ENCODE data around the gene SP100. TPM values are rescaled to one million over a fixed set of nuclear protein-coding genes. Genes with fewer than 3 reads are reported as not detected.

The SP100 gene
- total RNA-seq, 1 donor: 137 TPM

DNA sequence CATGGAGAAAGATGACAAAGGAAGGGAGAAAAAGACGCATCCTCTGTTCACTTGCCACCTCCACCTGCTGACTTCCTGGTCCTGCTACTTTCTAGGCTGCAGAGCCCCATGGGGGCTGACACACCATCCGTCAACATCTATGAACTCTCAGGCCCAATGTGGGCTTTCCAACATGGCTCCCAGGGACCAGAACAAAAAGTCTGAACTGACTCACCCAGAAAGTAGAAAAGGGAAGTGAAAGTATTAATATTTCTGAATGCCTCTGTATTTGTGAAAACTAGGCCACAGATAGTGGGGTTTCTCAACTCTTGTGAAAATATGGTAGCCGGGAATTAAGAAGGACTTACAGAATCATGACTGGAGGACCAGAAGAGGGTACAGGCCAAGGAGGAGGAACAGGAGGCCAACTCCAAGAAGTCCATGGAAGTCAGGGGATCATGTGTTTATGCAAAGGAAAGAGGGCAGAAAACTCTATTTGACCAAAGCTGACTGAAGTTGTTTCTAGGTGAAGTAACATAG lies 173.6 kb downstream of the SP100 start:
- Histone ChIP-seq H3K36me3 (ENCODE audit: insufficient read depth, low read length) (no peaks in the 10 kb centered on the region), H3K9me3 (ENCODE audit: low read depth, low read length) (no peaks in the 10 kb centered on the region), H3K4me1 (ENCODE audit: insufficient read depth, low read length) (peaks cover 3% of the 10 kb centered on the region), H4K20me1 (ENCODE audit: insufficient read depth, low read length) (no peaks in the 10 kb centered on the region), H2AFZ (ENCODE audit: low read length) (no peak overlapping the region), H3K4me3 (ENCODE audit: insufficient read depth, low read length) (no peak overlapping the region), H3K79me2 (ENCODE audit: insufficient read depth, low read length) (no peaks in the 10 kb centered on the region), H3K27me3 (ENCODE audit: insufficient read depth, low read length) (no peaks in the 10 kb centered on the region), H3K4me2 (ENCODE audit: insufficient read depth, low read length) (no peak overlapping the region), H3K27ac (ENCODE audit: low read depth, low read length) (no peak overlapping the region)
- TF ChIP-seq, protein P1, sequence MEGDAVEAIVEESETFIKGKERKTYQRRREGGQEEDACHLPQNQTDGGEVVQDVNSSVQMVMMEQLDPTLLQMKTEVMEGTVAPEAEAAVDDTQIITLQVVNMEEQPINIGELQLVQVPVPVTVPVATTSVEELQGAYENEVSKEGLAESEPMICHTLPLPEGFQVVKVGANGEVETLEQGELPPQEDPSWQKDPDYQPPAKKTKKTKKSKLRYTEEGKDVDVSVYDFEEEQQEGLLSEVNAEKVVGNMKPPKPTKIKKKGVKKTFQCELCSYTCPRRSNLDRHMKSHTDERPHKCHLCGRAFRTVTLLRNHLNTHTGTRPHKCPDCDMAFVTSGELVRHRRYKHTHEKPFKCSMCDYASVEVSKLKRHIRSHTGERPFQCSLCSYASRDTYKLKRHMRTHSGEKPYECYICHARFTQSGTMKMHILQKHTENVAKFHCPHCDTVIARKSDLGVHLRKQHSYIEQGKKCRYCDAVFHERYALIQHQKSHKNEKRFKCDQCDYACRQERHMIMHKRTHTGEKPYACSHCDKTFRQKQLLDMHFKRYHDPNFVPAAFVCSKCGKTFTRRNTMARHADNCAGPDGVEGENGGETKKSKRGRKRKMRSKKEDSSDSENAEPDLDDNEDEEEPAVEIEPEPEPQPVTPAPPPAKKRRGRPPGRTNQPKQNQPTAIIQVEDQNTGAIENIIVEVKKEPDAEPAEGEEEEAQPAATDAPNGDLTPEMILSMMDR (IDR thresholded peaks at IDR 0.05; ENCODE audit: extremely low read depth, low read depth, low read length): no peak
- no peak for DNase-seq (ENCODE audit: insufficient read length, low spot score, missing footprints)

DNA sequence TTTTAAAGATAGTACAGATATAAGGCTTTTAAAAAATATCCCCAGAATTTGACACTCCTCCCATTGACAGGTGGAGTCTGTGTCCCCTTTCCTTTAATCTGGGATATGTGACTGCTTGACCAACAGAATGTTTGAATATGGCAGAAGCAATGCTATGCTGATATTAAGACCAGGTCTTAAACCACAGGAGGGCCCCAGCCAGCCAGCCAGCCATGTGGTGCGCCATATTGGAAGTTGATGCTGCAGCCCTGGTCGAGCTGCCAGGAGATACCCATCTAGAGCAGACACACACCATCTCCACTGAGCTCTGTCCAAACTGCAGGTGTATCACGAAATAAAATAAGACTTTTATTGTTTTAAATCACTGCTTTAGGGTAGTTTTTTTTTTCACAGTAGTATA lies 174.3 kb downstream of the SP100 start:
- no peak for DNase-seq (ENCODE audit: insufficient read length, low spot score, missing footprints)
- H2AFZ ChIP-seq (ENCODE audit: low read length): no peak overlapping the region
- H3K4me3 ChIP-seq (ENCODE audit: insufficient read depth, low read length): no peak overlapping the region
- no peaks in the 10 kb centered on the region for H4K20me1 ChIP-seq (ENCODE audit: insufficient read depth, low read length)
- no peaks in the 10 kb centered on the region for H3K79me2 ChIP-seq (ENCODE audit: insufficient read depth, low read length)
- peaks cover 3% of the 10 kb centered on the region for H3K4me1 ChIP-seq (ENCODE audit: insufficient read depth, low read length)
- H3K27ac ChIP-seq (ENCODE audit: low read depth, low read length): no peak overlapping the region
- H3K4me2 ChIP-seq (ENCODE audit: insufficient read depth, low read length): no peak overlapping the region
- TF ChIP-seq, protein P1 (IDR thresholded peaks at IDR 0.05; ENCODE audit: extremely low read depth, low read depth, low read length): no peak
- H3K27me3 ChIP-seq (ENCODE audit: insufficient read depth, low read length): no peaks in the 10 kb centered on the region
- no peaks in the 10 kb centered on the region for H3K9me3 ChIP-seq (ENCODE audit: low read depth, low read length)
- no peaks in the 10 kb centered on the region for H3K36me3 ChIP-seq (ENCODE audit: insufficient read depth, low read length)

DNA sequence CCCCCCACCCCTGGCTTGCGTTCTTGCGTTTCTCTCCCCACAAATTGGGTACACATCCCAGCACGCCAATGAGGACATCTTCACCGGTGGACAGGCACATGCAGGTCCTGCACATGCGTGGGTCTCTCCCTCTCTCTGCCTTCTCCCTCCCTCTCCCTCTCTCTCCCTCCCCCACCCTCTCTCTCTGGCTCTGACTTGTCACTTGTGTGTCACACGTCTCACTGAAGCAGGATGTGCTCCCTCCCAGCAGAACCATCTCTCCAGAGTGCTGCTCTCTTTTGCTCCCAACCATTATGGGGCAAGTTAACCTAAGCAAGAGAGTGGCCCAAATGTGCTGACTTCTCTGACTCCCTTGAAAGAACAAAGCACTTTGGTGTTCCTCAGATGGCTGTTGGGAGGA lies 175.8 kb downstream of the SP100 start:
- no peaks in the 10 kb centered on the region for H3K4me1 ChIP-seq (ENCODE audit: insufficient read depth, low read length)
- TF ChIP-seq, protein P1 (IDR thresholded peaks at IDR 0.05; ENCODE audit: extremely low read depth, low read depth, low read length): no peak
- H4K20me1 ChIP-seq (ENCODE audit: insufficient read depth, low read length): no peaks in the 10 kb centered on the region
- H3K9me3 ChIP-seq (ENCODE audit: low read depth, low read length): no peaks in the 10 kb centered on the region
- H3K36me3 ChIP-seq (ENCODE audit: insufficient read depth, low read length): no peaks in the 10 kb centered on the region
- H3K79me2 ChIP-seq (ENCODE audit: insufficient read depth, low read length): no peaks in the 10 kb centered on the region
- no peak overlapping the region for H3K4me2 ChIP-seq (ENCODE audit: insufficient read depth, low read length)
- no peak overlapping the region for H2AFZ ChIP-seq (ENCODE audit: low read length)
- no peaks in the 10 kb centered on the region for H3K27me3 ChIP-seq (ENCODE audit: insufficient read depth, low read length)
- no peak overlapping the region for H3K27ac ChIP-seq (ENCODE audit: low read depth, low read length)
- no peak for DNase-seq (ENCODE audit: insufficient read length, low spot score, missing footprints)
- H3K4me3 ChIP-seq (ENCODE audit: insufficient read depth, low read length): no peak overlapping the region

DNA sequence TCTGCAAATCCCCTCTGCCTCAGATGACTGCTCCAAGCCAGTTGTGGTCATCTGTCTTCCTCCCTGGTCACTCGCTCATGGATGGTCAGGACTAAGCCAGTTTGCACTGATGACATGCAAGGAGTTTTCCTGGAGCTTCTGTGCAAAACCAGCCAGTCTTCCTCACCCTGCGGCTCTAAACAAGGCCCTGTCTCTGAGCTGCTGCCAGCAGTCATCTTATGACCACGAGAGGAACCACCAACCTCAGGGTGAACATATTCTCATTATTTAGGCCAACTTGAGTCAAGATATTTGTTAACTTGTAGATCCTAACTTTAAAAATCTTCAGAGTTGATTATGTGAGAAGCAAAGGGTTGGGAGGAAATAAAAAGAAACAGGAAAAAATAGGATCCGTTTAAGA lies 176.8 kb downstream of the SP100 start:
- Histone ChIP-seq H3K4me2 (ENCODE audit: insufficient read depth, low read length) (no peak overlapping the region), H3K79me2 (ENCODE audit: insufficient read depth, low read length) (no peaks in the 10 kb centered on the region), H3K4me3 (ENCODE audit: insufficient read depth, low read length) (no peak overlapping the region), H3K27ac (ENCODE audit: low read depth, low read length) (no peak overlapping the region), H3K36me3 (ENCODE audit: insufficient read depth, low read length) (no peaks in the 10 kb centered on the region), H3K9me3 (ENCODE audit: low read depth, low read length) (no peaks in the 10 kb centered on the region), H3K27me3 (ENCODE audit: insufficient read depth, low read length) (no peaks in the 10 kb centered on the region), H4K20me1 (ENCODE audit: insufficient read depth, low read length) (no peaks in the 10 kb centered on the region), H3K4me1 (ENCODE audit: insufficient read depth, low read length) (no peaks in the 10 kb centered on the region), H2AFZ (ENCODE audit: low read length) (no peak overlapping the region)
- TF ChIP-seq, protein P1 (IDR thresholded peaks at IDR 0.05; ENCODE audit: extremely low read depth, low read depth, low read length): no peak
- no peak for DNase-seq (ENCODE audit: insufficient read length, low spot score, missing footprints)

Small RNAs within 50 kb of the gene (small RNA-seq; reads per million reads assigned to genes)
- not detected for gene HMGB1P3
- gene RN7SL834P: not detected
- gene RNU6-451P: not detected

Other genes starting within 250 kb of the SP100 start
- gene SP110, start 196.2 kb upstream of the SP100 start, total RNA-seq: 15.3 and 15.9 TPM in 2 replicates
- gene SP140, start 190.5 kb upstream of the SP100 start, total RNA-seq: under 0.01 and 0.36 TPM in 2 replicates
- gene SP140L, start 89.0 kb upstream of the SP100 start, total RNA-seq: 15.6 and 18.6 TPM in 2 replicates

Measured in osteoblast (primary cell).